ENCODE data around the gene GMNC.
A peak's percentile ranks its signal among the peaks of the same experiment; 100 is the strongest.

The GMNC gene

DNA sequence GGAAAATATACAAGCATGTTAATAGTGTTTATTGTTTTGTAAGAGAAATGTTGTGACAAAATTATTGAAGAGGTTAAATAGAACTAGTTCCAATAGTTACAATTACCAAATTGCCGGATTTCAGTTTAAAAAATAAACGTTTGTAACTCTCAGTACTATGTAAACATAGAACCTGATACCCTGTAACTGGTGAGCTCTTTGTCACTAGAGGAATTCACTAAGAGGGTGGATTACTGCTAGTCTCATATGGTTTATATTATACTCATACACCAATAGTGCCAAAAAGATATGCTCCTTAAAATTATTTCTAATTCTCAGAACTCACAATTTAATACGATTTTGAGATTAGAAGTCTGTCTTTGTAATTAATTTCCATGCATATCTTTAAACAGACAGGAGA is 7.6 kb upstream of the GMNC start:
- Histone ChIP-seq H3K9me3 (ENCODE audit: severe bottlenecking) (no peaks in the 10 kb centered on the region), H3K36me3 (ENCODE audit: low read depth) (no peaks in the 10 kb centered on the region), H3K4me1 (ENCODE audit: insufficient read depth, poor library complexity, severe bottlenecking) (no peaks in the 10 kb centered on the region), H3K27me3 (ENCODE audit: insufficient read depth, poor library complexity, severe bottlenecking) (no peaks in the 10 kb centered on the region), H3K4me3 (ENCODE audit: severe bottlenecking) (no peak overlapping the region), H3K27ac (ENCODE audit: poor library complexity, severe bottlenecking) (no peak overlapping the region)
- TF ChIP-seq, protein P1, sequence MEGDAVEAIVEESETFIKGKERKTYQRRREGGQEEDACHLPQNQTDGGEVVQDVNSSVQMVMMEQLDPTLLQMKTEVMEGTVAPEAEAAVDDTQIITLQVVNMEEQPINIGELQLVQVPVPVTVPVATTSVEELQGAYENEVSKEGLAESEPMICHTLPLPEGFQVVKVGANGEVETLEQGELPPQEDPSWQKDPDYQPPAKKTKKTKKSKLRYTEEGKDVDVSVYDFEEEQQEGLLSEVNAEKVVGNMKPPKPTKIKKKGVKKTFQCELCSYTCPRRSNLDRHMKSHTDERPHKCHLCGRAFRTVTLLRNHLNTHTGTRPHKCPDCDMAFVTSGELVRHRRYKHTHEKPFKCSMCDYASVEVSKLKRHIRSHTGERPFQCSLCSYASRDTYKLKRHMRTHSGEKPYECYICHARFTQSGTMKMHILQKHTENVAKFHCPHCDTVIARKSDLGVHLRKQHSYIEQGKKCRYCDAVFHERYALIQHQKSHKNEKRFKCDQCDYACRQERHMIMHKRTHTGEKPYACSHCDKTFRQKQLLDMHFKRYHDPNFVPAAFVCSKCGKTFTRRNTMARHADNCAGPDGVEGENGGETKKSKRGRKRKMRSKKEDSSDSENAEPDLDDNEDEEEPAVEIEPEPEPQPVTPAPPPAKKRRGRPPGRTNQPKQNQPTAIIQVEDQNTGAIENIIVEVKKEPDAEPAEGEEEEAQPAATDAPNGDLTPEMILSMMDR (IDR thresholded peaks at IDR 0.05; ENCODE audit: poor library complexity, severe bottlenecking): no peak
- ATAC-seq (ENCODE audit: low read depth) (no peak), DNase-seq (ENCODE audit: low spot score) (no peak)

DNA sequence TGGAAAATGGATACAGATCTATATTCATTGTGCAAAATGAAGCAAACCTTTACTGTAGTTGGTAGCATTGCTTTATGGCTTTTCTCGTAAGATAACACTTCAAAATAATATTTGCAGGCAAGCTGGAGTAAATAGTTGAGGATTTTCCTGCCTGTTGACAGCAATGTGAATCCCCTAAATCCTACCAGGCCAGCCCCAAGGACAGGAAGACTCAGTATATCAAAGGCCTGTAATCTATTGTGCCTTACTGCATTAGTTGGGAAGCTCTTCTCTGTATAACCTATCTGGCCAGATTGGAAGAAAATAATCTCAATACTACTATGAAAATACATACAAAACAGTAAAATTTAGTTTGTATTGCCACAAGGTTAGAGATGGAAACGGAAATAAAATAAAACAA is 4.6 kb upstream of the GMNC start:
- Histone ChIP-seq H3K36me3 (ENCODE audit: low read depth) (no peaks in the 10 kb centered on the region), H3K4me3 (ENCODE audit: severe bottlenecking) (no peak overlapping the region), H3K9me3 (ENCODE audit: severe bottlenecking) (no peaks in the 10 kb centered on the region), H3K27me3 (ENCODE audit: insufficient read depth, poor library complexity, severe bottlenecking) (no peaks in the 10 kb centered on the region), H3K4me1 (ENCODE audit: insufficient read depth, poor library complexity, severe bottlenecking) (no peaks in the 10 kb centered on the region), H3K27ac (ENCODE audit: poor library complexity, severe bottlenecking) (no peak overlapping the region)
- ATAC-seq (ENCODE audit: low read depth) (no peak), DNase-seq (ENCODE audit: low spot score) (no peak)
- TF ChIP-seq, protein P1 (IDR thresholded peaks at IDR 0.05; ENCODE audit: poor library complexity, severe bottlenecking): no peak

DNA sequence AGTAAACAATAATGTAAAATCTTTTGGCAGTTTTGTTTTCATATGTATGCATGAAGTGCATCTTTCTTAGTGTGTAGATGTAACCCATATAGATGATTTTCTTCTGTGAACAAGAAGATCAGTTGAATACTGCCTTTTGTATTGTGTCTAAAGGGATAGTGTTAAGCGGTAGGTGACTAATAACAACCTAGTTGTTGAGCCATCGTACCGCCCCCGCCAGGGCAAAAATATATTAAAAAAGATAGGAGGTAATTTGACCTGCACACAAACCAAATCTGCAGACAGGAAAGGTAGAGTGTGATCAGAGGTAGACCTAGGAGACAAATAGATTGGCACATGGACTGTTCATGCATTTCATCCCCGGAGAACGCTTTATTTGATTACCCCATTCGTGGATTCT is 3.3 kb upstream of the GMNC start:
- H3K4me3 ChIP-seq (ENCODE audit: severe bottlenecking): no peak overlapping the region
- peaks cover 2% of the 10 kb centered on the region for H3K27me3 ChIP-seq (ENCODE audit: insufficient read depth, poor library complexity, severe bottlenecking)
- ATAC-seq (ENCODE audit: low read depth) (no peak; the same call in 2 of the 3 replicates), DNase-seq (ENCODE audit: low spot score) (no peak)
- H3K9me3 ChIP-seq (ENCODE audit: severe bottlenecking): no peaks in the 10 kb centered on the region
- TF ChIP-seq, protein P1 (IDR thresholded peaks at IDR 0.05; ENCODE audit: poor library complexity, severe bottlenecking): peak; percentile 26
- no peaks in the 10 kb centered on the region for H3K36me3 ChIP-seq (ENCODE audit: low read depth)
- no peaks in the 10 kb centered on the region for H3K4me1 ChIP-seq (ENCODE audit: insufficient read depth, poor library complexity, severe bottlenecking)
- H3K27ac ChIP-seq (ENCODE audit: poor library complexity, severe bottlenecking): no peak overlapping the region

DNA sequence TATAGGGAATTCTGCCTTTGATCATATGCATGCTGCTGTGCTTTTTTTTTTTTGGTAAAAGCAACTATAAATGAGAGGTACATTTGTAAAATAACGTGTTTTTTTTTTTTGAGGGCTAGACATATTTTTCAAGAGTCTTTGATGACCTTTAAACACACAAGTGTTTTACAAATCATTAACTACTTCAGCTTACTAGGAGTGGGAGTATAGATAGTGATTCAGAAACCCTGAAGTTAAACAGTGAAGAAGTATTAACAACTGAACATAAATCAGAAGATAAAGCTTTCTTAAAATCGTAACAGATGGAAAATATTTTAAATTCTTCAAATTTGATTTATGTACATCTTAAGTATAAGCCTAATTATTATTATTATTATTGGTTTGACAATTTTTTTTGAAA is 2.9 kb upstream of the GMNC start:
- ATAC-seq (ENCODE audit: low read depth) (no peak), DNase-seq (ENCODE audit: low spot score) (no peak)
- H3K36me3 ChIP-seq (ENCODE audit: low read depth): no peaks in the 10 kb centered on the region
- TF ChIP-seq, protein P1 (IDR thresholded peaks at IDR 0.05; ENCODE audit: poor library complexity, severe bottlenecking): no peak
- H3K9me3 ChIP-seq (ENCODE audit: severe bottlenecking): no peaks in the 10 kb centered on the region
- H3K27ac ChIP-seq (ENCODE audit: poor library complexity, severe bottlenecking): no peak overlapping the region
- H3K4me3 ChIP-seq (ENCODE audit: severe bottlenecking): no peak overlapping the region
- H3K27me3 ChIP-seq (ENCODE audit: insufficient read depth, poor library complexity, severe bottlenecking): peaks cover 2% of the 10 kb centered on the region
- H3K4me1 ChIP-seq (ENCODE audit: insufficient read depth, poor library complexity, severe bottlenecking): no peaks in the 10 kb centered on the region

DNA sequence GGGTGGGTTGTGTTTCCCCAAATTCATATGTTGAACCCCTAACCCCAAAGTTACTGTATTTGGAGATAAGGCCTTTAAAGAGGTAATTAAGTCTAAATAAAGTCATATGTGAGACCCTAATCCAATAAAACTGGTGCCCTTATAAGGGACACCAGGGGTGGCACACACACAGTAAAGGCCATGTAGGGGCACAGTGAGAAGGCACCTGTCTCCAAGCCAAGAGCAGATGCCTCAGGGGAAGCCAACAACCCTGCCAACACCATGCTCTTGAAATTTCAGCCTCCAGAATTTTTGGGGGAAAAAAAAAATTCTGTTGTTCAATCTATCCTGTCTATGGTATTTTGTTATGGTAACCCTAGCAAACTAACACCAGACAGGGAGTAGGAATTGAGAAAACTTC is 1.5 kb upstream of the GMNC start:
- no peaks in the 10 kb centered on the region for H3K36me3 ChIP-seq (ENCODE audit: low read depth)
- ATAC-seq (ENCODE audit: low read depth) (no peak), DNase-seq (ENCODE audit: low spot score) (no peak)
- H3K4me1 ChIP-seq (ENCODE audit: insufficient read depth, poor library complexity, severe bottlenecking): no peaks in the 10 kb centered on the region
- H3K27me3 ChIP-seq (ENCODE audit: insufficient read depth, poor library complexity, severe bottlenecking): peaks cover 2% of the 10 kb centered on the region
- TF ChIP-seq, protein P1 (IDR thresholded peaks at IDR 0.05; ENCODE audit: poor library complexity, severe bottlenecking): no peak
- no peaks in the 10 kb centered on the region for H3K9me3 ChIP-seq (ENCODE audit: severe bottlenecking)
- H3K4me3 ChIP-seq (ENCODE audit: severe bottlenecking): no peak overlapping the region
- H3K27ac ChIP-seq (ENCODE audit: poor library complexity, severe bottlenecking): no peak overlapping the region

All from RWPE2 (cell line).